Measurements from ENCODE around the gene MSH3.
"Not testable (repeated sequence)": the region's sequence is repeated elsewhere in the genome, so short reads cannot be mapped to it uniquely, and the experiment has no call there.

The MSH3 gene

GRCh38 chr5:80659106-80659505, 4.7 kb downstream of the MSH3 start:
- CTCF ChIA-PET = interaction anchor here (4.1 kb wide), 1 partner anchor 13 kb away, joined by 22 read pairs; no protein-coding TSS in a partner anchor
- H3K27ac ChIP-seq (ENCODE audit: extremely low read depth, low read depth, low read length) = no peak overlapping the region
- TF ChIP-seq ZNF280C (tag by site-specific recombination; IDR thresholded peaks at IDR 0.05) (no peak), ZNF184 (tag by site-specific recombination; IDR thresholded peaks at IDR 0.05) (no peak), ZNF548 (tag by site-specific recombination; IDR thresholded peaks at IDR 0.05) (no peak), YY2 (tag by site-specific recombination; IDR thresholded peaks at IDR 0.05) (no peak), INSM2 (tag by site-specific recombination; IDR thresholded peaks at IDR 0.05) (no peak), ZNF23 (tag by site-specific recombination; IDR thresholded peaks at IDR 0.05; ENCODE audit: borderline replicate concordance) (no peak), ZNF404 (tag by site-specific recombination; IDR thresholded peaks at IDR 0.05) (no peak), ZNF707 (tag by site-specific recombination; IDR thresholded peaks at IDR 0.05) (no peak), GFI1B (tag by site-specific recombination; IDR thresholded peaks at IDR 0.05) (no peak), SP7 (tag by site-specific recombination; IDR thresholded peaks at IDR 0.05) (no peak), ZNF354C (tag by site-specific recombination; IDR thresholded peaks at IDR 0.05; ENCODE audit: borderline replicate concordance, low read depth) (no peak), ZBTB6 (tag by site-specific recombination; IDR thresholded peaks at IDR 0.05) (no peak), ELK4 (IDR thresholded peaks at IDR 0.05; ENCODE audit: borderline replicate concordance, low read depth, low read length) (no peak)
- peaks cover 52 to 66% of the 10 kb centered on the region in 2 experiments for H3K36me3 ChIP-seq (ENCODE audit: control insufficient read depth in 2 of 2, insufficient read depth in 1 of 2, low read length in 2 of 2)
- H3K4me1 ChIP-seq (ENCODE audit: control insufficient read depth, insufficient read depth, low read length) = peaks cover 6% of the 10 kb centered on the region; the same call in 1 of the 2 replicates
- no peak overlapping the region for H3K4me3 ChIP-seq (ENCODE audit: low read depth, low read length)
- no peaks in the 10 kb centered on the region for H3K9me3 ChIP-seq (ENCODE audit: control insufficient read depth, insufficient read depth, low read depth, low read length)
- POLR2A ChIA-PET = no interaction called here

GRCh38 chr5:80660661-80661060, 6.2 kb downstream of the MSH3 start:
- H3K27ac ChIP-seq (ENCODE audit: extremely low read depth, low read depth, low read length); POLR2A ChIA-PET; H3K9me3 ChIP-seq (ENCODE audit: control insufficient read depth, insufficient read depth, low read depth, low read length); H3K4me3 ChIP-seq (ENCODE audit: low read depth, low read length); CTCF ChIA-PET; H3K4me1 ChIP-seq (ENCODE audit: control insufficient read depth, insufficient read depth, low read length): not testable (repeated sequence)
- H3K36me3 ChIP-seq (ENCODE audit: control insufficient read depth in 2 of 2, insufficient read depth in 1 of 2, low read length in 2 of 2) = peaks cover 61 to 81% of the 10 kb centered on the region in 2 experiments

- ChIA-PET POLR2A (no interaction called here), CTCF (no interaction called here)
- Histone ChIP-seq H3K4me3 (ENCODE audit: low read depth, low read length) (no peak overlapping the region), H3K27ac (ENCODE audit: extremely low read depth, low read depth, low read length) (no peak overlapping the region), H3K36me3 (ENCODE audit: control insufficient read depth in 2 of 2, insufficient read depth in 1 of 2, low read length in 2 of 2) (peaks cover 63 to 84% of the 10 kb centered on the region in 2 experiments), H3K4me1 (ENCODE audit: control insufficient read depth, insufficient read depth, low read length) (no peaks in the 10 kb centered on the region), H3K9me3 (ENCODE audit: control insufficient read depth, insufficient read depth, low read depth, low read length) (no peaks in the 10 kb centered on the region)
- 0 out of 2 replicates have a peak, but pooled peaks have one; percentile 50 for TF ChIP-seq ZNF211 (tag by site-specific recombination; IDR thresholded peaks at IDR 0.05; ENCODE audit: low read depth)
- no peak for TF ChIP-seq ZNF624 (tag by site-specific recombination; IDR thresholded peaks at IDR 0.05)
- no peak for TF ChIP-seq ZNF596 (tag by site-specific recombination; IDR thresholded peaks at IDR 0.05)
- no peak for TF ChIP-seq ZNF530 (tag by site-specific recombination; IDR thresholded peaks at IDR 0.05; ENCODE audit: low read depth)
- no peak for TF ChIP-seq SP3 (tag by site-specific recombination; IDR thresholded peaks at IDR 0.05)
- peak; percentile 63; the same call in 1 of the 2 replicates for TF ChIP-seq ZNF248 (tag by site-specific recombination; IDR thresholded peaks at IDR 0.05)
- peak; percentile 16; the same call in 1 of the 2 replicates for TF ChIP-seq SP7 (tag by site-specific recombination; IDR thresholded peaks at IDR 0.05)
Measured at GRCh38 chr5:80662108-80662507, 7.7 kb downstream of the MSH3 start.

Data from HEK293 (cell line).